H1 (cell line): ENCODE results near the gene MCHR2. TPM values are rescaled to one million over a fixed set of nuclear protein-coding genes. Genes with fewer than 3 reads are reported as not detected.

Experiments used
- CTCF ChIA-PET: fragments of 300-600 bp; sonication (Branson Sonifier 250); formaldehyde crosslinking; loops from one replicate; lab custom pipeline; 2021; ENCODE audit not compliant: partially characterized antibody; lab: Charles Lee
- POLR2A ChIA-PET: fragments of 300-600 bp; sonication (Branson Sonifier 250); formaldehyde crosslinking; loops from one replicate; lab custom pipeline; 2021; ENCODE audit warnings: inconsistent platforms; ENCODE audit not compliant: partially characterized antibody; lab: Charles Lee
- DNase-seq, 2 experiments: peaks; one replicate each; pipeline versions ENCODE4 v3.0.0 to v3.0.0-alpha.2; 2010 to 2022; ENCODE audit warnings: low spot score in 2 of 2, low read depth in 1 of 2, mixed read lengths in 1 of 2
- FAIRE-seq: peaks from 2 replicates; lab custom pipeline; 2011; peaks lifted over from hg19 to GRCh38; lab: Jason Lieb, UNC
- H2AFZ ChIP-seq: 2 replicates; pipeline ENCODE4 v1.8.1; 2012; ENCODE audit warnings: low read length, inconsistent platforms
- H2AK5ac ChIP-seq: 2 replicates; pipeline ENCODE4 v1.6.1; 2013; ENCODE audit warnings: low read depth, low read length
- H2BK120ac ChIP-seq: replicated peaks from 2 replicates; pipeline ENCODE3; 2013; ENCODE audit warnings: low read depth, low read length, inconsistent platforms
- H2BK12ac ChIP-seq: 2 replicates; pipeline ENCODE4 v1.6.1; 2013; ENCODE audit warnings: low read depth, low read length
- H2BK15ac ChIP-seq: 2 replicates; pipeline ENCODE4 v1.6.1; 2013; ENCODE audit warnings: low read length
- H2BK20ac ChIP-seq: 2 replicates; pipeline ENCODE4 v1.6.1; 2013; ENCODE audit warnings: low read length
- H2BK5ac ChIP-seq: 2 replicates; pipeline ENCODE4 v1.6.1; 2013; ENCODE audit warnings: low read depth, low read length
- H3K14ac ChIP-seq: 2 replicates; pipeline ENCODE4 v1.6.1; 2013; ENCODE audit warnings: inconsistent platforms; ENCODE audit not compliant: insufficient read length
- H3K18ac ChIP-seq: 2 replicates; pipeline ENCODE4 v1.6.1; 2013; ENCODE audit warnings: low read length; ENCODE audit errors: extremely low read depth
- H3K23ac ChIP-seq: 2 replicates; pipeline ENCODE4 v1.6.1; 2013; ENCODE audit warnings: inconsistent platforms; ENCODE audit not compliant: insufficient read length
- H3K23me2 ChIP-seq: 2 replicates; pipeline ENCODE4 v1.6.1; 2013; ENCODE audit warnings: low read depth, low read length
- H3K27ac ChIP-seq: 2 replicates; pipeline ENCODE4 v1.6.1; 2011; ENCODE audit warnings: low read depth, low read length, inconsistent platforms
- H3K27me3 ChIP-seq, 4 experiments: replicated peaks in 1 of 4; 1 replicate in 1 of 4; 2 replicates in 3 of 4; pipeline versions ENCODE4 v1.6.1 to v1.8.1; 2011 to 2013; ENCODE audit warnings: low read length in 3 of 4, mild to moderate bottlenecking in 3 of 4, inconsistent platforms in 2 of 4, mixed read lengths in 2 of 4, moderate library complexity in 1 of 4; ENCODE audit not compliant: control insufficient read depth in 3 of 4, insufficient read depth in 3 of 4; ENCODE audit errors: extremely low read depth in 1 of 4
- H3K36me3 ChIP-seq, 4 experiments: 2 replicates each; pipeline versions ENCODE4 v1.6.1 to v1.8.1; 2011 to 2013; ENCODE audit warnings: mild to moderate bottlenecking in 4 of 4, low read length in 3 of 4, moderate library complexity in 2 of 4, control low read depth in 1 of 4, inconsistent platforms in 1 of 4; ENCODE audit not compliant: insufficient read depth in 4 of 4, control insufficient read depth in 2 of 4
- H3K4ac ChIP-seq: replicated peaks from 2 replicates; pipeline ENCODE3; 2013; ENCODE audit warnings: low read length, low read depth, mixed read lengths, inconsistent platforms; ENCODE audit not compliant: insufficient read length
- H3K4me1 ChIP-seq, 4 experiments: replicated peaks in 1 of 4; 1 replicate in 1 of 4; 2 replicates in 3 of 4; pipeline versions ENCODE4 v1.6.1 to v1.8.1; 2011 to 2013; ENCODE audit warnings: low read length in 3 of 4, inconsistent platforms in 2 of 4, mixed read lengths in 1 of 4; ENCODE audit not compliant: insufficient read depth in 4 of 4, control insufficient read depth in 3 of 4
- H3K4me2 ChIP-seq, 2 experiments: 2 replicates each; pipeline versions ENCODE4 v1.6.1 to v1.8.1; 2011 to 2013; ENCODE audit warnings: low read depth in 2 of 2, low read length in 2 of 2, control low read depth in 1 of 2, inconsistent platforms in 1 of 2, mild to moderate bottlenecking in 1 of 2; ENCODE audit not compliant: insufficient read depth in 1 of 2
- H3K4me3 ChIP-seq, 4 experiments: fragments of 200-600, 300-600 bp in 1 of 4; sonication (generic), shearing (Covaris generic), sonication (Bioruptor Twin) in 1 of 4; 2 replicates each; pipeline versions ENCODE4 v1.5.1 to v1.8.1; 2011 to 2016; ENCODE audit warnings: low read length in 4 of 4, low read depth in 3 of 4, control low read depth in 2 of 4, inconsistent platforms in 2 of 4, mild to moderate bottlenecking in 2 of 4, mixed read lengths in 1 of 4, moderate library complexity in 1 of 4; ENCODE audit not compliant: insufficient read depth in 2 of 4; ENCODE audit errors: extremely low read depth in 1 of 4
- H3K56ac ChIP-seq: replicated peaks from 2 replicates; pipeline ENCODE3; 2013; ENCODE audit warnings: low read depth, mild to moderate bottlenecking, mixed read lengths, low read length, inconsistent platforms; ENCODE audit not compliant: insufficient read length
- H3K79me1 ChIP-seq: 2 replicates; pipeline ENCODE4 v1.6.1; 2013; ENCODE audit warnings: low read depth, low read length, control low read depth
- H3K79me2 ChIP-seq, 2 experiments: 2 replicates each; pipeline versions ENCODE4 v1.6.1 to v1.8.1; 2012 to 2013; ENCODE audit warnings: low read length in 2 of 2, mild to moderate bottlenecking in 2 of 2, inconsistent platforms in 1 of 2; ENCODE audit not compliant: insufficient read depth in 2 of 2, control insufficient read depth in 1 of 2
- H3K9ac ChIP-seq, 4 experiments: replicated peaks in 1 of 4; 1 replicate in 1 of 4; 2 replicates in 3 of 4; pipeline versions ENCODE4 v1.6.1 to v1.8.1; 2011 to 2013; ENCODE audit warnings: low read depth in 3 of 4, low read length in 3 of 4, control low read depth in 2 of 4, mild to moderate bottlenecking in 2 of 4, moderate library complexity in 2 of 4, inconsistent platforms in 1 of 4; ENCODE audit errors: extremely low read depth in 1 of 4
- H3K9me3 ChIP-seq, 2 experiments: 2 replicates each; pipeline versions ENCODE4 v1.6.1 to v1.8.1; 2012 to 2013; ENCODE audit warnings: mild to moderate bottlenecking in 2 of 2, moderate library complexity in 2 of 2, control low read depth in 1 of 2, inconsistent platforms in 1 of 2, low read depth in 1 of 2, low read length in 1 of 2, mixed read lengths in 1 of 2; ENCODE audit not compliant: insufficient read depth in 2 of 2
- H4K20me1 ChIP-seq, 2 experiments: replicated peaks in 1 of 2; 2 replicates each; pipeline versions ENCODE3 to v1.8.1; 2011 to 2013; ENCODE audit warnings: inconsistent platforms in 2 of 2, low read length in 2 of 2, mild to moderate bottlenecking in 1 of 2; ENCODE audit not compliant: insufficient read depth in 2 of 2, control insufficient read depth in 1 of 2
- H4K5ac ChIP-seq: 2 replicates; pipeline ENCODE4 v1.6.1; 2013; ENCODE audit warnings: low read length, low read depth, mixed read lengths, inconsistent platforms; ENCODE audit not compliant: insufficient read length
- H4K8ac ChIP-seq: 2 replicates; pipeline ENCODE4 v1.8.0; 2013; ENCODE audit warnings: mild to moderate bottlenecking, moderate library complexity, low read length, inconsistent platforms; ENCODE audit not compliant: insufficient read depth; ENCODE audit errors: extremely low read depth
- H4K91ac ChIP-seq: replicated peaks from 2 replicates; pipeline ENCODE3; 2013; ENCODE audit warnings: low read length, mixed read lengths, inconsistent platforms; ENCODE audit not compliant: insufficient read length
- ASH2L ChIP-seq: fragments of 200-600, 300-600 bp; sonication (generic); IDR thresholded peaks from one replicate; pipeline ENCODE4 v1.7.1; 2017; ENCODE audit warnings: low read length
- SRF ChIP-seq: IDR thresholded peaks from 2 replicates; pipeline ENCODE4 v1.6.1; 2011; ENCODE audit warnings: mild to moderate bottlenecking, low read depth, low read length, moderate library complexity
- TEAD4 ChIP-seq: IDR thresholded peaks from 2 replicates; pipeline ENCODE4 v1.6.1; 2012; ENCODE audit warnings: low read depth, low read length, inconsistent platforms, mixed read lengths
- WGBS, 2 experiments: shearing (Covaris generic) in 1 of 2; methylation state at CpG; one replicate each; pipeline versions ENCODE4 v1.1.6 to v1.1.7; 2013 to 2015; ENCODE audit warnings: low lambda C conversion rate in 2 of 2, mixed read lengths in 2 of 2, inconsistent platforms in 1 of 2, low coverage in 1 of 2, missing lambda C conversion rate in 1 of 2; ENCODE audit not compliant: insufficient replicate concordance in 2 of 2, insufficient coverage in 1 of 2, insufficient read length in 1 of 2; ENCODE audit errors: extremely low coverage in 1 of 2, missing lambda C conversion rate in 1 of 2; 5-methylcytosine and 5-hydroxymethylcytosine counted together
- polyA plus RNA-seq, 7 experiments: library from polyadenylated mRNA; depleted of rRNA in 3 of 7; stranded (reverse) in 5 of 7; unstranded in 2 of 7; fragments of >200 nt in 5 of 7; fragments of 200-250 nt in 2 of 7; gene quantifications; 1 replicate in 5 of 7; 2 replicates in 1 of 7; 4 replicates in 1 of 7; pipeline versions ENCODE4 v1.2.1 to v1.2.3, GENCODE V29; 2011 to 2013; ENCODE audit warnings: missing spikeins in 2 of 7, mixed read lengths in 2 of 7
- total RNA-seq: library from RNA; stranded (reverse); fragmentation: NEBNext Ultra II Directional; extraction: Animal tissue kit (Norgen Biotek cat#: 25700); gene quantifications from 2 replicates; pipeline ENCODE4 v1.2.1, GENCODE V29; 2021

MCHR2 gene
- total and polyA plus RNA-seq, 2 of the 8 experiments (the other 6 are each of a cell fraction or from before 2014, with no cell fraction given): not detected

DNA sequence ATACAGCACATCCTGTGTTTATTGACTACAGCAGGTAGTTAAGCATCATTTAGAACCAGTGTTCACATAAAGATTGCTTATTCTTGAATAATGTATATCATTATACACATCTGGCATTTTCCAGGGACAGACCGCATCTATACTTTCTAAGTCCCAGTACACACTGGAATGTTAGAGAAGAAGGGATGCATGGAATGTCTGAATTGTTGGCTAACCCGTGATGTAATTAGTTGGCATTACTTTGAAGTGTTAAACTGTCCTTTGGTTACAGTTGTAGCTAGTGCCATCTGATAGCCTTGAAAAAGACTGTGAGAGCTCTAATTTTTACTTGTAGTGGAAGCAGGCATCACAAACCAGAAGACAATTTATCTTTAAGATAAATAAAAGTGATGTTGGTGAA is 29.8 kb upstream of the MCHR2 start:
- Histone ChIP-seq H3K36me3 (no peaks in the 10 kb centered on the region), H3K27ac (no peak overlapping the region), H3K4me2 (no peak overlapping the region), H4K20me1 (no peaks in the 10 kb centered on the region), H2BK12ac (no peak overlapping the region), H3K56ac (no peak overlapping the region), H3K79me1 (no peaks in the 10 kb centered on the region)
- TF ChIP-seq SRF (no peak), ASH2L (no peak), TEAD4 (peak; percentile 66; the same call in 1 of the 2 replicates)
- TF ChIP-seq, all 59 proteins: peak for 1
- H3K79me2 ChIP-seq: no peaks in the 10 kb centered on the region
- no peaks in the 10 kb centered on the region for H3K23me2 ChIP-seq
- FAIRE-seq (no peak), DNase-seq (no peak)
- H3K27me3 ChIP-seq: no peaks in the 10 kb centered on the region
- no peak overlapping the region for H3K4ac ChIP-seq
- H2AFZ ChIP-seq: no peak overlapping the region
- H2BK5ac ChIP-seq: no peak overlapping the region
- H2AK5ac ChIP-seq: no peak overlapping the region
- H3K14ac ChIP-seq: no peak overlapping the region
- ChIA-PET CTCF (interaction anchor here (1.1 to 1.5 kb wide), 2 partner anchors 14 to 21 kb away, joined by 3 read pairs; no protein-coding TSS in a partner anchor), POLR2A (no interaction called here)
- no peaks in the 10 kb centered on the region for H3K4me1 ChIP-seq
- H4K91ac ChIP-seq: no peak overlapping the region
- no peak overlapping the region for H4K8ac ChIP-seq
- H3K9ac ChIP-seq: no peak overlapping the region
- no peak overlapping the region for H4K5ac ChIP-seq
- no peaks in the 10 kb centered on the region for H3K9me3 ChIP-seq
- no peak overlapping the region for H2BK120ac ChIP-seq
- no peak overlapping the region for H3K23ac ChIP-seq
- no peak overlapping the region for H3K18ac ChIP-seq
- WGBS, 2 experiments: 88% methylated on average over 2 of the region's 2 CpGs; no CpG with 5 or more reads in 1 of the 2 experiments
- H2BK20ac ChIP-seq: no peak overlapping the region
- no peak overlapping the region for H3K4me3 ChIP-seq
- no peak overlapping the region for H2BK15ac ChIP-seq
